GM18505 (cell line): Measurements from ENCODE around the gene SLC24A4.
"Not testable (repeated sequence)": the region's sequence is repeated elsewhere in the genome, so short reads cannot be mapped to it uniquely, and the experiment has no call there.

Experiments used
- ATAC-seq: cut with Tn5 transposase; IDR thresholded peaks from one replicate; pipeline ENCODE4 v1.9.1; 2021; ENCODE audit not compliant: unreplicated experiment
- POLR2A ChIP-seq: IDR thresholded peaks from 4 replicates; pipeline ENCODE4 v1.6.1; 2011; ENCODE audit warnings: borderline replicate concordance; ENCODE audit not compliant: insufficient read depth, insufficient read length; ENCODE audit errors: extremely low read depth

SLC24A4 gene

GRCh38 chr14:92386165-92386564 lies 63.2 kb downstream of the SLC24A4 start:
- TF ChIP-seq POLR2A = no peak
- no peak for ATAC-seq

GRCh38 chr14:92386637-92387036 lies 63.7 kb downstream of the SLC24A4 start:
- ATAC-seq = no peak
- TF ChIP-seq POLR2A = no peak

- no peak for ATAC-seq
- no peak for TF ChIP-seq POLR2A
These were observed 64.6 kb downstream of the SLC24A4 start for GRCh38 chr14:92387578-92387977.

GRCh38 chr14:92389598-92390158 lies 66.7 kb downstream of the SLC24A4 start:
- no peak for ATAC-seq
- no peak for TF ChIP-seq POLR2A

DNA sequence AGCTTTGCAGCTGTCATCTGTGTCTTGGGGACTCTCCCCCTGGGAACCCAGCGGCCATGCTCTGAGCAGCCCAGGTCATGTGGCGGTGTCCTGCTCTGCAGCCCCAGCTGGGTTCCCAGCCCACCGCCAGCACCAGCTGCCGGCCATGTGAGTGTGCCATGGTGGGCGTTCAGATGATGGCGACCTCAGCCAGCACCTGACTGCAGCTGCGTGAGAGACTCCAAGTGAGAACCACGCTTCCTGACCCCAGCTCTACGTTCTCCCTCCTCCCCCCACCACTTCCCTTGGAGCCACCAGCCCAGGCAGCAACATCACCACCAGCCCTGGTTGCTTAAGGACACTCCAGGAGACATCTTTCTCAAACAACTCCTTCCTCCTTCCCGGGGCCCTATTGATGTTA lies 68.8 kb downstream of the SLC24A4 start:
- TF ChIP-seq POLR2A = no peak

DNA sequence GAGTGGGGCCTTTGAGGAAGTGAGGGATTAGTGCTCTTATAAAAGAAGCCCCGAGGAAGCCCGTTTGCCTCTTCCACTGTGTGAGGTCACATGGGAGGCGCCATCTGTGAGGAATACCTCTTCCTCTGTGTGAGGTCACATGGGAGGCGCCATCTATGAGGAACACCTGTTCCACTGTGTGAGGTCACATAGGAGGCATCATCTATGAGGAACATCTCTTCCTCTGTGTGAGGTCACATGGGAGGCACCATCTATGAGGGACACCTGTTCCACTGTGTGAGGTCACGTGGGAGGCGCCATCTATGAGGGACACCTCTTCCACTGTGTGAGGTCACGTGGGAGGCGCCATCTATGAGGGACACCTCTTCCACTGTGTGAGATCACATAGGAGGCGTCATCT lies 69.7 kb downstream of the SLC24A4 start:
- no peak for ATAC-seq
- TF ChIP-seq POLR2A = no peak

More for the DNA sequence above, 68.8 kb downstream of the SLC24A4 start:
- no peak for ATAC-seq

- ATAC-seq = no peak
- no peak for TF ChIP-seq POLR2A
These were observed 74.4 kb downstream of the SLC24A4 start for GRCh38 chr14:92397150-92397952.

GRCh38 chr14:92397953-92398564 lies 75.1 kb downstream of the SLC24A4 start:
- no peak for TF ChIP-seq POLR2A
- ATAC-seq = no peak

DNA sequence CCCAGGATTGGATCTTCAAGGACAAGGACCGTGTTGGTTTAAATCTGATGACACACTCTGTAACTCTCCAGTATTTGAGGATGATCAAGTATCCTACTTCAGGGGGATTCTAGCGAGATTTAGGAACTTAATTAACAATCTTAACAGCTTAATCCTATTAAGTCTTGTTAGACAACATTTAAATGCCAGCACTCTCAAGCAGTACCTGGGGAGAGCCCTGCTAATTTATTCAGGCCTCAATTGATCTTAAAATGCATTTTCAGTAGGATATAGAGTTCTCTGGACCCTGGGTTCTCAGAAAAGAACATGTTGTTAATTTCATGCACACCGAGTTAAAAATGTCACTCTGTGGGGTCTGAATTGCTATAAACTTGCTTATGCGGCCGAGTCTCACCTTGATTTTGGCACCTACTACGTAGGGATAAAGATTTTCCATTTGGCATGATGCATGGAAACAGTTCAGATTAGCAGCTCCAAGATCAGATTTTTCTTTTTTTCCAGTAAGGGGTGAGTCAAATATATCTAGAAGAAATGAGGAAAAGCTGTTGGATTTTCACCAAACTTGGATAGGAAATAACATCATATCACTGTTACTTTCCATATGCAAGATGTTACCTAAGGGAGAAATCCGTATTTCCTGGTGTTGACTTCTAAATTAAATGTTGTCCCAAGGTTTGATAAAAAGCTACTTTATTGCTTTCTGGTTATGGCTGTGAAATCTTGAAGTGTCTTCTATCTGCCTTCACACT lies 76.1 kb downstream of the SLC24A4 start:
- TF ChIP-seq POLR2A = no peak
- no peak for ATAC-seq

DNA sequence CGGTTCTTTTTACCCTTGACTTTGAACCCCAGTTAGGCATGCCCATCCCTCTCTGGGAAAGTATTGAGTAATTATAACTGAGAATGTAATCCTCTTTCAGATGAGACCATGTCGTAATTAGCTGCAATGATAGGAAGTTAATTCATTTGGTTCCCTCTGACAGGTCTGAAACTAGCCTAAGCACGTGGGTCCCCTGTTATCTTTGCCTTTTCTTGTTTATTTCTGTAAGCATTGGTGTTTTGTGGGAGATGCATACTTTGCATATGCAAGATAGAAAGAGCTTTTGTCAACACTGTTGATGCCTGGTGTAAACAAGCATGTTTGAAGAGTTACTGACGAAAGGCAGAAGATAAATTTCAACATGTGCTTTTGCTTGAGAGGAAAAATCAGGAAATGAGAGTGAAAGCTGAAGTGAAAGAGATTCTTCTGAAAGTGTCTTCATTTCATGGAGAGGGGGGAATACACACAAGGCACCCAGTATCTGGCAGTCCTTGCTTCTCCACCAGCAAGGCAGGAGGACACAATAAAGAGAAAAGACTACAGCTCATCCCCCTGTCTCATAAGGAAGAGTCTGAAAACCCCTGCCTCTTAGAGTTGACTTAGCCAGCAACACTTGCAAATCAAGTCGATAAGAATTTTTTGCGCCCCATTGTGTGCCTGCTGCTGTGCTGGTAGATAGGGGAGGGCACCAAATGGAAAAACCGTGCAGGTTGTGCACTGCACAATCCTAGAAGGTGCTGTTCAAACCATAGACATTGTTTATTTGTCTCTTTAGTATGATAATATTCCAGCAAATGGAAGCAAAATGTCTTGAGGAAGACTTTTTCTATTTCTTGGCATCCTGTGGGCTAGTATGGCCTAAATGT lies 77.8 kb downstream of the SLC24A4 start:
- ATAC-seq = peak; percentile 67
- TF ChIP-seq POLR2A = no peak

- no peak for TF ChIP-seq POLR2A
- no peak for ATAC-seq
These were observed 78.6 kb downstream of the SLC24A4 start for GRCh38 chr14:92401561-92401960.

DNA sequence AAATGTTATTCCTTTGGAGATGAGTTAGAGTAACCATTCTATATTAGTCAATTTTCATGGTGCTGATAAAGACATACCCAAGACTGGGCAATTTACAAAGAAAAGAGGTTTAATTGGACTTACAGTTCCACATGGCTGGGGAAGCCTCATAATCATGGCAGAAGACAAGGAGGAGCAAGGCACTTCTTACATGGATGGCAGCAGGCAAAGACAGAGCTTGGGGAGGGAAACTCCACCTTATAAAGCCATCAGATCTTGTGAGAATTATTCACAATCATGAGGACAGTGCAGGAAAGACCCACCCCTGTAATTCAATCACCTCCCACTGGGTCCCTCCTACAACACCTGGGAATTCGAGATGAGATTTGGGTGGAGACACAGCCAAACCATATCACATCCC lies 79.5 kb downstream of the SLC24A4 start:
- not testable (repeated sequence) for ATAC-seq

- no peak for ATAC-seq
- TF ChIP-seq POLR2A = no peak
These were observed 81.1 kb downstream of the SLC24A4 start for GRCh38 chr14:92404018-92404417.
